Stimulated activated effector memory CD8-positive, alpha-beta T cell treated with anti-CD3 and anti-CD28 coated beads, Interleukin-12 subunit alpha, Interleukin-12 subunit beta, amount 100 ng/mL, for 72 hours (primary cell): Measurements from ENCODE around the gene PCNX4.
"Not testable (repeated sequence)": the region's sequence is repeated elsewhere in the genome, so short reads cannot be mapped to it uniquely, and the experiment has no call there.

ENCODE experiments used
- ATAC-seq: fragments of 150-1000 bp; cut with Tn5 transposase; 2 replicates; pipeline ENCODE4 v1.10.0; 2021
- DNase-seq, 2 donors: peaks; one replicate each; pipeline ENCODE4 v3.0.0; 2021 to 2022; ENCODE audit warnings: low spot score in 2 of 2
- H3K27ac Mint-ChIP-seq: one replicate; pipeline ENCODE4 v1.8.0; 2022; ENCODE audit warnings: mild to moderate bottlenecking, mixed read lengths
- H3K36me3 Mint-ChIP-seq: one replicate; pipeline ENCODE4 v1.8.0; 2022; ENCODE audit warnings: mild to moderate bottlenecking, mixed read lengths
- H3K4me1 Mint-ChIP-seq: one replicate; pipeline ENCODE4 v1.8.0; 2022; ENCODE audit warnings: mixed read lengths
- H3K4me3 Mint-ChIP-seq: one replicate; pipeline ENCODE4 v1.8.0; 2022; ENCODE audit warnings: mild to moderate bottlenecking, mixed read lengths
- H3K9me3 Mint-ChIP-seq: one replicate; pipeline ENCODE4 v1.8.0; 2022; ENCODE audit warnings: mixed read lengths

The PCNX4 gene

GRCh38 chr14:60093606-60094005, 1.9 kb downstream of the PCNX4 start:
- DNase-seq (no peak), ATAC-seq (no peak)
- peaks cover 41% of the 10 kb centered on the region for H3K4me1 Mint-ChIP-seq
- H3K27ac Mint-ChIP-seq: peak overlapping the region; percentile 90
- H3K36me3 Mint-ChIP-seq: peaks cover 22% of the 10 kb centered on the region
- no peaks in the 10 kb centered on the region for H3K9me3 Mint-ChIP-seq
- H3K4me3 Mint-ChIP-seq: peak overlapping the region; percentile 84

GRCh38 chr14:60094306-60094897, 2.7 kb downstream of the PCNX4 start:
- H3K27ac Mint-ChIP-seq: peak overlapping the region; percentile 90
- ATAC-seq: peak; percentile 40
- H3K4me1 Mint-ChIP-seq: peaks cover 41% of the 10 kb centered on the region
- H3K36me3 Mint-ChIP-seq: peaks cover 26% of the 10 kb centered on the region
- DNase-seq: peak in 1 of 2 donors; percentile 56
- H3K9me3 Mint-ChIP-seq: no peaks in the 10 kb centered on the region
- H3K4me3 Mint-ChIP-seq: peak overlapping the region; percentile 84

- no peak for DNase-seq
- Mint-ChIP-seq H3K4me3 (no peak overlapping the region), H3K36me3 (peaks cover 26% of the 10 kb centered on the region), H3K27ac (no peak overlapping the region), H3K9me3 (no peaks in the 10 kb centered on the region), H3K4me1 (peaks cover 41% of the 10 kb centered on the region)
- ATAC-seq: no peak
Measured at GRCh38 chr14:60095231-60095630, 3.5 kb downstream of the PCNX4 start.

DNA sequence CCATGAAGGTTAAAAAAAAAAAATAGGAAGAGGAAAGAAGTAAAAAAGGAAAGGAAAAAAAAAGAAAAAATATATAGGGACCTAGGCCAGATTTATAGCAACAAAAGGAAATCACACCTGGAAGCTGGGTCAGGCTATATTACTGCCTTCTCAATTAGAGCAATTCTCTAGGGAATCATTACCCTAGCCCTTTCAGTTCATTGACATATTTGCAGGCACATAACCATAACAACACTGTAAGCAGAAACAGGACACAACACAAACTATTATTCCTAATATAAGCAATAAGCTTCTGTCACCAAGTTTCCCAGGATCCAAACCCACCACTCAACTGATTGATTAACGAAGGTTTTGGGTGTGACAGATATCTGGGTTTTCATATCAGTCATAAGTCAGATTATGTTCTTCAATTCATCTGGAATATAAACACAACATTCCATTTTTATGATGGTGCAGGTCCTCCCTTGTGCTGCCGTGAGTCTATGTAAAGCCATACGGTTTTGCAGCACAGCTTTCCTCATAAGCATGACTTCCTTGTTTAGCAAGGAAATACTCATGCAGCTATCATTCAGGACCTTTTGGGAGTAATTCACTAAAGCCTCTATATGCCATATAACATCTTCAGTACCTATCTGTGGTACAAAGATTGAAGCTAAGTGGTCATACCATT, 4.2 kb downstream of the PCNX4 start:
- Mint-ChIP-seq H3K36me3 (peaks cover 32% of the 10 kb centered on the region), H3K4me3 (no peak overlapping the region), H3K4me1 (peaks cover 46% of the 10 kb centered on the region), H3K9me3 (no peaks in the 10 kb centered on the region), H3K27ac (no peak overlapping the region)
- no peak for ATAC-seq
- no peak for DNase-seq

GRCh38 chr14:60097974-60098373, 6.3 kb downstream of the PCNX4 start:
- Mint-ChIP-seq H3K27ac (no peak overlapping the region), H3K4me3 (no peak overlapping the region), H3K36me3 (peaks cover 24% of the 10 kb centered on the region), H3K4me1 (peaks cover 45% of the 10 kb centered on the region), H3K9me3 (no peaks in the 10 kb centered on the region)
- no peak for ATAC-seq
- DNase-seq: no peak

GRCh38 chr14:60099855-60100254, 8.1 kb downstream of the PCNX4 start:
- H3K4me3 Mint-ChIP-seq, DNase-seq, H3K9me3 Mint-ChIP-seq, ATAC-seq, H3K27ac Mint-ChIP-seq: not testable (repeated sequence)
- Mint-ChIP-seq H3K36me3 (peaks cover 25% of the 10 kb centered on the region), H3K4me1 (peaks cover 34% of the 10 kb centered on the region)

DNA sequence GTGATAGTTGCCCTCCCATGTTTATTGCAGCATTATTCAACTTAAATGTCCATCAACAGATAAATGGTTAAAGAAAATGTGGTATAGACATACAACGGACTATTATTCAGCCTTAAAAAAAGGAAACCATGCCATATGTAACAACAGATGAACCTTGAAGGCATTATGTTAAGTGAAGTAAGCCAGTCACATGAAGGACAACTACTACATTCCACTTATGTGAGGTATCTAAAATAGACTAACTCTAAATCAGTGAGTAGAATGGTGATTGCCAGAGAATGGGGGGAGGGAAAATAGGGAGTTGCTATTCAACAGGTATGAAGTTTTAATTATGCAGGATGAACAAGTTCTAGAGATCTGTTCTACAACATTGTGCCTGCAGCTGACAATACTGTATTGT, 10.1 kb downstream of the PCNX4 start:
- H3K27ac Mint-ChIP-seq: no peak overlapping the region
- DNase-seq: no peak
- H3K36me3 Mint-ChIP-seq: peaks cover 29% of the 10 kb centered on the region
- peaks cover 28% of the 10 kb centered on the region for H3K4me1 Mint-ChIP-seq
- ATAC-seq: no peak
- no peak overlapping the region for H3K4me3 Mint-ChIP-seq
- H3K9me3 Mint-ChIP-seq: no peaks in the 10 kb centered on the region

DNA sequence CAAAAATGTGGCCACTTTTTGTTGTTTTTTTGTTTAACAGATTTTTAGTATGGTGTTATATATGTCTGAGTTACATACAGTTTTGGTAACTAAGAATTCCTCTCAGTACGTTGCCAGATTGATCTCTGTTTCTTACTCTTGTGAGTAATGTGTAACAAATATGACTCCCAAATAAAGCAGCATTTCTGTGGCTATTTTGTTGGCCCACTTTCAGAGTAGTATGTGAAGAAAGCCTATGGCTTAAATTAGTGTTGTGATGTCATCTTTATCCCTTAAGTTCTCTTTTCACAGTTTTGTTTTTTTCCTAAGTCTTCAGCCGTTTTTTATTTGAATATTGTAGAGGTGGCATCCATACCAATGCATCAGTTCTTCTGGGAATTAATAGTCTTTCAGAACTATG, 10.7 kb downstream of the PCNX4 start:
- DNase-seq: no peak
- Mint-ChIP-seq H3K36me3 (peaks cover 32% of the 10 kb centered on the region), H3K27ac (no peak overlapping the region), H3K4me1 (peaks cover 28% of the 10 kb centered on the region), H3K9me3 (no peaks in the 10 kb centered on the region), H3K4me3 (no peak overlapping the region)
- ATAC-seq: no peak

DNA sequence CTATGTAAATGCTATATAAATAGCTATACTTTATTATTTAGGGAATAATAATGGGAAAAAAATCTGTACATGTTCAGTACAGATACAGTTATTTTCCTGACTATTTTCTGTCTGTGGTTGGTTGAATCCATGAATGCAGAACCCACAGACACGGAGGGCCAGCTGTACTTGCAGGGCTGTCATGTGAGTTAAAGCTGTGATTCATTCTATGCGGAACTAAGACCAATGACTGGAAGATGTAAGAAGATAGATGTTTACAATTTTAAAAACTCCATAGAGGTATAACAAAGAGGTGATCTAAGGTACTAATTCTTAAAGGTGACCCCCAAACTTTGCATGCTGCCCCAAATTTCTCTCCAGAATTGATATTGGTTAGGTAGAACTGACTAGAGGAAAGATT, 14.6 kb downstream of the PCNX4 start:
- H3K36me3 Mint-ChIP-seq: peaks cover 23% of the 10 kb centered on the region
- H3K4me3 Mint-ChIP-seq: no peak overlapping the region
- ATAC-seq (no peak), DNase-seq (no peak)
- no peak overlapping the region for H3K27ac Mint-ChIP-seq
- H3K4me1 Mint-ChIP-seq: peaks cover 12% of the 10 kb centered on the region
- no peaks in the 10 kb centered on the region for H3K9me3 Mint-ChIP-seq

DNA sequence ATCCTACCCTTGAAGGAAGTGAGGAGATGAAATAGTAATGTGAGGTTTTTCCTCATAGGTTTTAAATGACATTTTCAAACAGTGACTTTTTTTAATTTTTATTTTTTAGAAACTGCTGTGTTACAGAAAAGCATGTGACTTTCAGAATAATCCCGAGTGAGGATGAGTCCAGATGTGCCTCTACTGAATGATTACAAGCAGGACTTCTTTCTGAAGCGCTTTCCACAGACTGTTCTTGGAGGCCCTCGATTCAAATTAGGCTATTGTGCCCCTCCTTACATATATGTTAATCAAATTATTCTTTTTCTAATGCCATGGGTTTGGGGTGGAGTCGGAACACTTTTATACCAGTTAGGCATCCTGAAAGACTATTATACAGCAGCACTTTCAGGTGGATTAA, 15.8 kb downstream of the PCNX4 start:
- peaks cover 12% of the 10 kb centered on the region for H3K4me1 Mint-ChIP-seq
- peak overlapping the region; percentile 48 for H3K27ac Mint-ChIP-seq
- ATAC-seq: no peak
- H3K36me3 Mint-ChIP-seq: peaks cover 23% of the 10 kb centered on the region
- DNase-seq: no peak
- no peak overlapping the region for H3K4me3 Mint-ChIP-seq
- H3K9me3 Mint-ChIP-seq: no peaks in the 10 kb centered on the region

- no peak for ATAC-seq
- Mint-ChIP-seq H3K36me3 (peaks cover 39% of the 10 kb centered on the region), H3K27ac (no peak overlapping the region)
Measured at GRCh38 chr14:60111732-60112131, 20.0 kb downstream of the PCNX4 start.

DNA sequence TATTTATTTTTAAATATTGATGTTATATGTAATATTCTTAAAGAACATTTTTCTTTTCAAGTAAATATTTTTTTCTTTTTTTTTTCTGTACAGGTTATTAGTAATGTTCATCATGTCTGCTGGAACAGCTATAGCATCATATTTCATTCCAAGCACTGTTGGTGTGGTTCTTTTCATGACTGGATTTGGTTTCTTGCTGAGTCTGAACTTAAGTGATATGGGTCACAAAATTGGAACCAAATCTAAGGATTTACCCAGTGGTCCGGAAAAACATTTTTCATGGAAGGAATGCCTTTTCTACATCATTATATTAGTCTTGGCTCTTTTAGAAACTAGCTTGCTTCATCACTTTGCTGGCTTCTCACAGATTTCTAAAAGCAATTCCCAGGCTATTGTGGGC, 23.2 kb downstream of the PCNX4 start:
- no peak overlapping the region for H3K27ac Mint-ChIP-seq
- no peaks in the 10 kb centered on the region for H3K9me3 Mint-ChIP-seq
- ATAC-seq (no peak), DNase-seq (no peak)
- no peaks in the 10 kb centered on the region for H3K4me1 Mint-ChIP-seq
- H3K36me3 Mint-ChIP-seq: peaks cover 48% of the 10 kb centered on the region
- H3K4me3 Mint-ChIP-seq: no peak overlapping the region

More at GRCh38 chr14:60111732-60112131, 20.0 kb downstream of the PCNX4 start:
- no peak overlapping the region for H3K4me3 Mint-ChIP-seq
- H3K9me3 Mint-ChIP-seq: no peaks in the 10 kb centered on the region
- no peak for DNase-seq
- no peaks in the 10 kb centered on the region for H3K4me1 Mint-ChIP-seq

DNA sequence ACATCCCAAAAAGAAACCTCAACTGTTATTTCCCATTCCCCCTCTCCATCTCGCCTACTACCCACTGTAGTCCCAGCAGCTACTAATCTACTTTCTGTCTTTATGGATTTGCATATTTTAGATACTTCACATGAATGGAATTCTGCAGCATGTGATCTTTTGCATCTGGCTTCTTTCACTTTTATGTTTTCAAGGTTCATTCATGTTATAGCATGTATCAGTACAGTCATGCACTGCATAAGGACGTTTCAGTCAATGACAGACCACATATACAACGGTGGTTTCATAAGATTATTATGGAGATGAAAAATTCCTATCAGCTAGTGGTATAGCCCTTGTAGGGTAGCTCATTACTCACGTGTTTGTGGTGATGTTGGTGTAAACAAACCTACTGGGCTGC, 24.5 kb downstream of the PCNX4 start:
- ATAC-seq (no peak), DNase-seq (no peak)
- H3K4me3 Mint-ChIP-seq: no peak overlapping the region
- H3K9me3 Mint-ChIP-seq: no peaks in the 10 kb centered on the region
- no peak overlapping the region for H3K27ac Mint-ChIP-seq
- peaks cover 57% of the 10 kb centered on the region for H3K36me3 Mint-ChIP-seq
- H3K4me1 Mint-ChIP-seq: no peaks in the 10 kb centered on the region

GRCh38 chr14:60125918-60126317, 34.2 kb downstream of the PCNX4 start:
- Mint-ChIP-seq H3K27ac (no peak overlapping the region), H3K9me3 (no peaks in the 10 kb centered on the region), H3K4me3 (no peak overlapping the region), H3K4me1 (no peaks in the 10 kb centered on the region), H3K36me3 (peaks cover 89% of the 10 kb centered on the region)
- ATAC-seq: no peak
- DNase-seq: no peak

DNA sequence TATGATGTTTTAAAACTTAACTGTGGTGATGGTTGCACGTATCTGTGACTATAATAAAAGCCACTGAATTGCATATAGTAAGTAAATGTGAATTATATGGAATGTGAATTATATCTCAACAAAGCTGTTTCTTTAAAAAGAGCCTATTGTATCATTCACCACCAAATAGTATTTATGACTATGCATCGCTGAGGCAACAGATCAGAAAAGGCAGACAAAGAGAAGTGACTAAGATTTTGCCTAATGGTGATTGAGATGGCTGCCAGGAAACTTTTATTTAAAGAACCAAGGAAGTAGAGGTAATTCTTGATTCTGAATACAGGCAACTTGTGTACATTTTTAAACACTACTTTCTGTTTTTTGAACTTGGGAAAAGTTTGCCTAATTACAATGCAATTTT, 41.8 kb downstream of the PCNX4 start:
- ATAC-seq: peak; percentile 61
- DNase-seq: no peak
- H3K27ac Mint-ChIP-seq: no peak overlapping the region
- H3K4me1 Mint-ChIP-seq: no peaks in the 10 kb centered on the region
- H3K36me3 Mint-ChIP-seq: peaks cover 20% of the 10 kb centered on the region
- H3K9me3 Mint-ChIP-seq: no peaks in the 10 kb centered on the region
- H3K4me3 Mint-ChIP-seq: no peak overlapping the region

DNA sequence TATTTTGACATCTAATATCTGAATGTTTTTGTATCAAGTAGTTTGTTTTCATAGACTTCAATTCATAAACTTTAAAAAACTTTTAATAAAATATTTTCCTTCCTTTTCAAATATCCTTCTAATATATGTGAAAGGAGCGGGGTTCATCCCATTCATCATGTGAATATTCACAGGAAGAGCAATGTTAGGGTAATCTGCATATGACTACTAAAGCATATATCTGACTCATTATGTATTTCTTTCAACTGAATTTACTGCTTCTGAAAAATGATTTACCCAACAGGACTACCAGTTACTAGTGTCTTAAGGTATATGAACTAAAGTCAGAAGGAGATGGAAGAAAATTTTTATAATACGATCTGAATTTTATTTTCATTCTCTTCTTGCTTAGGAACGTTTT, 43.0 kb downstream of the PCNX4 start:
- Mint-ChIP-seq H3K27ac (no peak overlapping the region), H3K4me1 (no peaks in the 10 kb centered on the region), H3K4me3 (no peak overlapping the region), H3K9me3 (no peaks in the 10 kb centered on the region), H3K36me3 (peaks cover 8% of the 10 kb centered on the region)
- DNase-seq: no peak
- no peak for ATAC-seq
